GM21825 (cell line): ENCODE results near the gene OR52J3.

Experiments used
- ATAC-seq: cut with Tn5 transposase; IDR thresholded peaks from one replicate; pipeline ENCODE4 v1.9.1; 2021; ENCODE audit warnings: mild to moderate bottlenecking, moderate library complexity; ENCODE audit not compliant: unreplicated experiment

OR52J3 gene

GRCh38 chr11:5092821-5093585 lies 46.7 kb downstream of the OR52J3 start:
- no peak for ATAC-seq

- no peak for ATAC-seq
These were observed 49.7 kb downstream of the OR52J3 start for GRCh38 chr11:5096011-5096410.
